DMS53 (cell line): ENCODE results near the gene SPINK7.
A peak's percentile ranks its signal among the peaks of the same experiment; 100 is the strongest.
"Not testable (repeated sequence)": the region's sequence is repeated elsewhere in the genome, so short reads cannot be mapped to it uniquely, and the experiment has no call there.

Source experiments
- DNase-seq: peaks from one replicate; lab custom pipeline; 2025; lab: John Stamatoyannopoulos, UW

Gene SPINK7

GRCh38 chr5:148312153-148312552, at the start of gene SPINK7:
Gene SPINK7, plus strand, starts transcription at chr5:148312423. Its CDS starts 61 bp downstream, at chr5:148312484.
- DNase-seq, result no peak

- DNase-seq, result peak; percentile 10
Measured at GRCh38 chr5:148267962-148268361, 44.3 kb upstream of the SPINK7 start.

- peak; percentile 66 for DNase-seq
Measured at GRCh38 chr5:148268566-148268965, 43.7 kb upstream of the SPINK7 start, which contains the start of gene SPINK13. Gene SPINK13, plus strand, starts transcription at chr5:148268794. Its CDS starts 1,279 bp downstream, at chr5:148270073.

- DNase-seq, result not testable (repeated sequence)
Measured at GRCh38 chr5:148275129-148275528, 37.1 kb upstream of the SPINK7 start.

- DNase-seq, result peak; percentile 60
Measured at GRCh38 chr5:148280893-148281292, 31.3 kb upstream of the SPINK7 start.

GRCh38 chr5:148281336-148281735, 30.9 kb upstream of the SPINK7 start:
- DNase-seq, result peak; percentile 10

- peak; percentile 72 for DNase-seq
Measured at GRCh38 chr5:148290271-148291195, 21.7 kb upstream of the SPINK7 start.

GRCh38 chr5:148297731-148298130, 14.5 kb upstream of the SPINK7 start:
- DNase-seq, result no peak

GRCh38 chr5:148306446-148306845, 5.8 kb upstream of the SPINK7 start:
- DNase-seq, result peak; percentile 4

- no peak for DNase-seq
Measured at GRCh38 chr5:148309019-148309418, 3.2 kb upstream of the SPINK7 start.

GRCh38 chr5:148309746-148310145, 2.5 kb upstream of the SPINK7 start:
- DNase-seq, result no peak

GRCh38 chr5:148311484-148311883, 739 bp upstream of the SPINK7 start:
- no peak for DNase-seq

GRCh38 chr5:148314187-148314586, 2.0 kb downstream of the SPINK7 start:
- peak; percentile 48 for DNase-seq

GRCh38 chr5:148314731-148315130, 2.5 kb downstream of the SPINK7 start:
- DNase-seq, result no peak

GRCh38 chr5:148320011-148320963, 8.1 kb downstream of the SPINK7 start:
- peak; percentile 82 for DNase-seq

- peak; percentile 21 for DNase-seq
Measured at GRCh38 chr5:148333262-148333849, 21.1 kb downstream of the SPINK7 start.

GRCh38 chr5:148335259-148335658, 23.0 kb downstream of the SPINK7 start, which contains the start of gene SPINK9:
Gene SPINK9, plus strand, starts transcription at chr5:148335559. Its CDS starts 55 bp downstream, at chr5:148335614.
- no peak for DNase-seq

GRCh38 chr5:148336704-148337435, 24.6 kb downstream of the SPINK7 start:
- no peak for DNase-seq

- DNase-seq, result no peak
Measured at GRCh38 chr5:148342371-148343045, 30.3 kb downstream of the SPINK7 start.

GRCh38 chr5:148343046-148343407, 30.8 kb downstream of the SPINK7 start:
- DNase-seq, result peak; percentile 3
